D721Med (cell line): ENCODE results near the gene VWDE.

Experiments used
- DNase-seq: peaks from one replicate; pipeline ENCODE4 v3.0.0; 2011; ENCODE audit warnings: low spot score; ENCODE audit not compliant: insufficient read length
- FAIRE-seq: peaks from 2 replicates; lab custom pipeline; 2011; peaks lifted over from hg19 to GRCh38; lab: Jason Lieb, UNC
- TF ChIP-seq, protein P1 (sequence below): IDR thresholded peaks from 2 replicates; pipeline ENCODE4 v1.5.1; 2012; ENCODE audit warnings: mild to moderate bottlenecking, control low read depth; ENCODE audit not compliant: insufficient read depth; ENCODE audit errors: missing control alignments

VWDE gene

DNA sequence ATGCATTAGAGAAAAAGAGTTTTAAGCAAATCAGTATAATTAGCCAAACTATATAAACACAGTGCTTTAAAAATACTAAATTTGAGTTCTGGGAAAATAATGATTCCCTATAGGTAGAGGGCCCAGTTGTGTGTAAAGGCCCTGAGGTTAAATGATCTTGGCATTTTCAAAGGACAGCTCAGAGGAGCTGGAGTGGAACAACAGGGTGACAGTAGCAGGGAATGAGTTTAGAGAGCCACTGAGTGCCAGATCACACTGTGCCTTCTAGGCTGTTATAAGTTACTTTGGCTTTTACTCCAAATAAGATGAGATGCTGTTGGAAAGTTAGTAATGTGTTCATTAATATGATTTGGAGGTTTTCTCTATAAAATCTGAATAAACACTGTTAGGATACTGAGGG, 34.6 kb downstream of the VWDE start:
- DNase-seq: no peak
- no peak for FAIRE-seq
- TF ChIP-seq, protein P1, sequence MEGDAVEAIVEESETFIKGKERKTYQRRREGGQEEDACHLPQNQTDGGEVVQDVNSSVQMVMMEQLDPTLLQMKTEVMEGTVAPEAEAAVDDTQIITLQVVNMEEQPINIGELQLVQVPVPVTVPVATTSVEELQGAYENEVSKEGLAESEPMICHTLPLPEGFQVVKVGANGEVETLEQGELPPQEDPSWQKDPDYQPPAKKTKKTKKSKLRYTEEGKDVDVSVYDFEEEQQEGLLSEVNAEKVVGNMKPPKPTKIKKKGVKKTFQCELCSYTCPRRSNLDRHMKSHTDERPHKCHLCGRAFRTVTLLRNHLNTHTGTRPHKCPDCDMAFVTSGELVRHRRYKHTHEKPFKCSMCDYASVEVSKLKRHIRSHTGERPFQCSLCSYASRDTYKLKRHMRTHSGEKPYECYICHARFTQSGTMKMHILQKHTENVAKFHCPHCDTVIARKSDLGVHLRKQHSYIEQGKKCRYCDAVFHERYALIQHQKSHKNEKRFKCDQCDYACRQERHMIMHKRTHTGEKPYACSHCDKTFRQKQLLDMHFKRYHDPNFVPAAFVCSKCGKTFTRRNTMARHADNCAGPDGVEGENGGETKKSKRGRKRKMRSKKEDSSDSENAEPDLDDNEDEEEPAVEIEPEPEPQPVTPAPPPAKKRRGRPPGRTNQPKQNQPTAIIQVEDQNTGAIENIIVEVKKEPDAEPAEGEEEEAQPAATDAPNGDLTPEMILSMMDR: no peak

DNA sequence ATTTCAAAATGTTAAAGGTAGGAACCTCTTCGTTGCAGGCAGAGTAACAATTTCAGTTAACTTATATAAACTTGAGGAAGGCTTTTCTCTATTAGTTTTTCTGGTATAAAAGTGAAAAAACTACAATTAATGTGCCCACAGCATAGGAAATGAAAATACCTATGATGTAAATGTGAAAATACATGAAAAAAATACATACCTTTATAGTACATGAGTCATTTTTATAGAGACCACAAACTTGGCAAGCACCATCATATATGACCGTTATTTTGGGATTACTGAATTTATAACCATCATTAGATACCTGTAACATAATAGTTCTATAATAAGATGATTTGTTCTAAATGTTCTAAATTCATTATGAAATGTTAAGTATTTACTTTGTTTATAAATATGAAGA, 42.7 kb downstream of the VWDE start:
- DNase-seq (no peak), FAIRE-seq (no peak)
- TF ChIP-seq, protein P1: no peak

DNA sequence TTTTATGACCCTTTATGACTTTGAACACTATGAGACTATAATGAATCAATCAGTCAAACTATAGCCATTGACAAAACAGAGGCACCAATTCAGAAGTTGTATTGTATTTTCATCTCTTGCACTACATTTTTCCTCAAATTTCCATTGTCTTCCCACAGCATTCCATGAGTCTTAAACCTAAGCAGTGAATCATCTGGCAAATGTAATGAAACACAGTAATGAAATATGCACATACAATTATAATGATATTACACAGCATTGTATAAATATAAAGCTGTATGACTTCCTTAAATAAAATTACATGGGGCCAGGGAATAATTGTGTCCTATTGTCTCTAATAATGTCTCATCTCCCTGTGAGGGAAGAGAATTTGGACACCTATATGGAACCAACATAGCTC, 45.0 kb downstream of the VWDE start:
- TF ChIP-seq, protein P1: no peak
- no peak for FAIRE-seq
- no peak for DNase-seq

DNA sequence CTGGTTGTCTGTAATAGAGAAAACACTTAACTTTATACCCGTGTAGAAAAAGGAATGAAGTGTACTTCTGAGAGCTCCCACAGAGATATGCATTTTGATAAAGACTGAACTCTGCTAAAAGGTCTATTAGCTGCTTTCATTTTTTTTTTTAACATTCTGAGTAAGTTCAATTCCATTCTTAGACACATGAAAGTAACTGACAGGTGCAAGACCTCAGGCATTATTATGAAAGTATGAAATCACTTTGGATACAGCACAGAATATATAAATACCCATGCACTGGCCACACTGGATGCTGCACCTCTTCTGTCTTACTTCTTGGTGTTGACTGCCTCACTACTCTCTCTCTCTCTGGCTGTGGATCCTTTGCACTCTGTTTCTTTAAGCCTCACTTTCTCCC, 46.2 kb downstream of the VWDE start:
- DNase-seq (no peak), FAIRE-seq (no peak)
- TF ChIP-seq, protein P1: no peak

DNA sequence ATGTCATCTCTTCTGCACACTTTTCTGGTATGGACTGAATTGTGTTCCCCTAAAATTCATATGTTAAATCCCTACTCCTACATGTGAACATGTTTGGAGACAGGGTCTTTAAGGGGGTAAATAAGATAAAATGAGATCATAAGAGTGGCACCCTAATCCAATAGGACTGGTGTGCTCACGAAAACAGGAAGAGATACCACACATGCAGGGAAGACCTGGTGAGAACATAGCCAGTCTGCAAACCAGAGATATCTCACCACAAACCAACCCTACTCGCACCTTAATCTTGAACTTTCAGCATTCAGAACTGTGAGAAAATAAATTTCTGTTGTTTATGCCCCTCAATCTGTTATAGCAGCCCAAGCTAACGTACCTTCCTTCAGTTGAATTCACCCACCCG, 51.8 kb downstream of the VWDE start:
- no peak for DNase-seq
- FAIRE-seq: no peak
- TF ChIP-seq, protein P1: no peak

DNA sequence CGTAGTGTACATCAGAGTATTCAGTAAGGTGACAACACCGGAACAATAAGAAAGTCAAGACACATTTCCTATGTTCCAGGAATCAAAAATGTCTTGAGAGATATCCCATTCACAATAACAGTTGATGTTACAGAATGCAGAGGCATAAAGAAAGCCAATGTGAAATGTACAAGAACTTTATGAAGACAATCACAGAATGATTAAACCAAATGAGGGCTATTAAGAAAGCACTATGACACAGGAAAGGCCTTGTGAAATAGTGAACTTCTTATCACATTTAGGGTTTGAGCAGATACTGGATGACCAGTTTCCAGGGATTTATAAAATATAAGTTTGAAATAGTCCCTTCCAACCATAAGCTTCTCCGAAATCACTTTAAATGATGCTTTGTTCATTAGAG, 52.7 kb downstream of the VWDE start:
- FAIRE-seq (no peak), DNase-seq (no peak)
- TF ChIP-seq, protein P1: no peak

DNA sequence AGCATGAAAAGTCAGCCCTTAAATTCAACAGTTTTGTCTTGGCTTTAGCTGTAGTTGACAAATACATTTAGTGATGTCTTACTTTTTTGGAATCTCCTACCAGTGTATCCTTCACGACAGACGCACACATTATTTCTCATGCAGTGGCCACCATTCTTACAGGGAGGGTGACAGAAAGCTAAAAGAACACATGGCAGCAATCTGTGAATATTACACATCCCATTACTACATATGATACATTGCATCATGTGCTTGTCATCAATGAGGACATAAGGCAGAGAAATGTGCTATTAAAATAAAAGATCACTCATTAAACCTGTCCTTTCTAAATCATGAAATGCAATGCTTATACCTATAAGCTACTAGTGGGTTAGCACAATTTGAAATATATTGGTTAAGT, 66.6 kb downstream of the VWDE start:
- DNase-seq (no peak), FAIRE-seq (no peak)
- TF ChIP-seq, protein P1: no peak
